ENCODE results near the gene MBD1.

GRCh38 chr18:50307738-50308470, 26.6 kb upstream of the MBD1 start:
- TF ChIP-seq, protein P1, sequence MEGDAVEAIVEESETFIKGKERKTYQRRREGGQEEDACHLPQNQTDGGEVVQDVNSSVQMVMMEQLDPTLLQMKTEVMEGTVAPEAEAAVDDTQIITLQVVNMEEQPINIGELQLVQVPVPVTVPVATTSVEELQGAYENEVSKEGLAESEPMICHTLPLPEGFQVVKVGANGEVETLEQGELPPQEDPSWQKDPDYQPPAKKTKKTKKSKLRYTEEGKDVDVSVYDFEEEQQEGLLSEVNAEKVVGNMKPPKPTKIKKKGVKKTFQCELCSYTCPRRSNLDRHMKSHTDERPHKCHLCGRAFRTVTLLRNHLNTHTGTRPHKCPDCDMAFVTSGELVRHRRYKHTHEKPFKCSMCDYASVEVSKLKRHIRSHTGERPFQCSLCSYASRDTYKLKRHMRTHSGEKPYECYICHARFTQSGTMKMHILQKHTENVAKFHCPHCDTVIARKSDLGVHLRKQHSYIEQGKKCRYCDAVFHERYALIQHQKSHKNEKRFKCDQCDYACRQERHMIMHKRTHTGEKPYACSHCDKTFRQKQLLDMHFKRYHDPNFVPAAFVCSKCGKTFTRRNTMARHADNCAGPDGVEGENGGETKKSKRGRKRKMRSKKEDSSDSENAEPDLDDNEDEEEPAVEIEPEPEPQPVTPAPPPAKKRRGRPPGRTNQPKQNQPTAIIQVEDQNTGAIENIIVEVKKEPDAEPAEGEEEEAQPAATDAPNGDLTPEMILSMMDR (IDR thresholded peaks at IDR 0.05), result no peak
- no peak for TF ChIP-seq POLR2A (IDR thresholded peaks at IDR 0.05)

Data from lower leg skin (tissue), 3 donors.